Trophoblast cell (in vitro differentiated cells and primary cell): Measurements from ENCODE around the gene CNDP2.

Source experiments
- DNase-seq, 2 donors: peaks; one replicate each; pipeline ENCODE4 v3.0.0-alpha.2; 2016
- H2AFZ ChIP-seq: 2 replicates; pipeline ENCODE4 v1.6.1; 2013; ENCODE audit warnings: low read length, moderate library complexity, mild to moderate bottlenecking; ENCODE audit not compliant: insufficient read depth, poor library complexity
- H2AK5ac ChIP-seq: 2 replicates; pipeline ENCODE4 v1.6.1; 2013; ENCODE audit warnings: mild to moderate bottlenecking, low read length
- H2BK120ac ChIP-seq: 2 replicates; pipeline ENCODE4 v1.6.1; 2013; ENCODE audit warnings: low read length, mild to moderate bottlenecking, moderate library complexity; ENCODE audit not compliant: insufficient read depth, poor library complexity
- H2BK12ac ChIP-seq: 2 replicates; pipeline ENCODE4 v1.6.1; 2013; ENCODE audit warnings: mild to moderate bottlenecking, low read length, moderate library complexity
- H2BK5ac ChIP-seq: 2 replicates; pipeline ENCODE4 v1.6.1; 2013; ENCODE audit warnings: low read length, low read depth, moderate library complexity, mild to moderate bottlenecking; ENCODE audit not compliant: poor library complexity
- H3K14ac ChIP-seq: 2 replicates; pipeline ENCODE4 v1.6.1; 2013; ENCODE audit warnings: mild to moderate bottlenecking, low read length
- H3K18ac ChIP-seq: 2 replicates; pipeline ENCODE4 v1.6.1; 2013; ENCODE audit warnings: mild to moderate bottlenecking, low read length
- H3K23ac ChIP-seq: 2 replicates; pipeline ENCODE4 v1.6.1; 2013; ENCODE audit warnings: low read length
- H3K27ac ChIP-seq: 2 replicates; pipeline ENCODE4 v1.5.1; 2013; ENCODE audit warnings: low read depth, mild to moderate bottlenecking, inconsistent platforms, low read length, moderate library complexity
- H3K27me3 ChIP-seq: 2 replicates; pipeline ENCODE4 v1.6.1; 2013; ENCODE audit warnings: inconsistent platforms, mild to moderate bottlenecking, low read length, moderate library complexity; ENCODE audit not compliant: insufficient read depth
- H3K36me3 ChIP-seq, 2 experiments: 1 replicate in 1 of 2; 2 replicates in 1 of 2; pipeline ENCODE4 v1.6.1; 2013; ENCODE audit warnings: low read length in 2 of 2, mild to moderate bottlenecking in 2 of 2, moderate library complexity in 1 of 2; ENCODE audit not compliant: insufficient read depth in 2 of 2, control insufficient read depth in 1 of 2
- H3K4ac ChIP-seq: 2 replicates; pipeline ENCODE4 v1.6.1; 2013; ENCODE audit warnings: low read depth, mild to moderate bottlenecking, low read length, moderate library complexity
- H3K4me1 ChIP-seq, 2 experiments: 1 replicate in 1 of 2; 2 replicates in 1 of 2; pipeline ENCODE4 v1.6.1; 2013; ENCODE audit warnings: low read length in 2 of 2, mild to moderate bottlenecking in 2 of 2, moderate library complexity in 1 of 2; ENCODE audit not compliant: insufficient read depth in 2 of 2, control insufficient read depth in 1 of 2
- H3K4me2 ChIP-seq: 2 replicates; pipeline ENCODE4 v1.6.1; 2013; ENCODE audit warnings: inconsistent platforms, mild to moderate bottlenecking, low read length, moderate library complexity
- H3K4me3 ChIP-seq: 2 replicates; pipeline ENCODE4 v1.5.1; 2013; ENCODE audit warnings: mild to moderate bottlenecking, low read depth, low read length, inconsistent platforms
- H3K79me1 ChIP-seq: one replicate; pipeline ENCODE4 v1.6.1; 2013; ENCODE audit warnings: low read length
- H3K79me2 ChIP-seq: 2 replicates; pipeline ENCODE4 v1.6.1; 2013; ENCODE audit warnings: low read length, mild to moderate bottlenecking; ENCODE audit not compliant: control insufficient read depth, insufficient read depth, poor library complexity
- H3K9ac ChIP-seq: 2 replicates; pipeline ENCODE4 v1.6.1; 2013; ENCODE audit warnings: mild to moderate bottlenecking, low read length
- H3K9me3 ChIP-seq: 2 replicates; pipeline ENCODE4 v1.6.1; 2013; ENCODE audit warnings: low read depth, mild to moderate bottlenecking, control low read depth, inconsistent platforms, low read length; ENCODE audit not compliant: insufficient read depth
- H4K12ac ChIP-seq: 2 replicates; pipeline ENCODE4 v1.6.1; 2013; ENCODE audit warnings: low read depth, mild to moderate bottlenecking, low read length, moderate library complexity
- H4K8ac ChIP-seq: 2 replicates; pipeline ENCODE4 v1.6.1; 2013; ENCODE audit warnings: low read depth, mild to moderate bottlenecking, low read length, moderate library complexity
- H4K91ac ChIP-seq: one replicate; pipeline ENCODE4 v1.6.1; 2013; ENCODE audit warnings: low read depth, mild to moderate bottlenecking, low read length, moderate library complexity
- WGBS: extraction: QIAGEN DNeasy Blood & Tissue Kit; methylation state at CpG from one replicate; pipeline ENCODE4 v1.1.7; 2013; ENCODE audit warnings: missing lambda C conversion rate; ENCODE audit not compliant: insufficient read length, insufficient coverage; ENCODE audit errors: extremely low coverage; 5-methylcytosine and 5-hydroxymethylcytosine counted together

CNDP2 gene

GRCh38 chr18:74497324-74497676 is 1.1 kb downstream of the CNDP2 start:
- Histone ChIP-seq H2AK5ac (no peak overlapping the region), H3K79me2 (peaks cover 15% of the 10 kb centered on the region), H3K27me3 (no peaks in the 10 kb centered on the region), H3K27ac (no peak overlapping the region), H3K4me2 (peak overlapping the region; percentile 72), H3K4me3 (no peak overlapping the region), H3K14ac (no peak overlapping the region), H2BK5ac (no peak overlapping the region), H3K4ac (peak overlapping the region; percentile 72), H2AFZ (no peak overlapping the region), H3K9ac (no peak overlapping the region), H2BK120ac (no peak overlapping the region), H3K79me1 (peaks cover 12% of the 10 kb centered on the region), H4K91ac (no peak overlapping the region), H3K18ac (no peak overlapping the region), H3K4me1 (peaks cover 18 to 19% of the 10 kb centered on the region in 2 experiments), H4K12ac (no peak overlapping the region), H3K23ac (no peak overlapping the region), H4K8ac (no peak overlapping the region), H2BK12ac (peak overlapping the region; percentile 53), H3K36me3 (peaks cover 0 to 2% of the 10 kb centered on the region in 2 experiments), H3K9me3 (no peaks in the 10 kb centered on the region)
- no CpG with 5 or more reads among the region's 8 CpGs for WGBS
- DNase-seq, result no peak

GRCh38 chr18:74497778-74498177 is 1.6 kb downstream of the CNDP2 start:
- no peak overlapping the region for H3K9ac ChIP-seq
- H3K4me2 ChIP-seq, result no peak overlapping the region
- H3K14ac ChIP-seq, result no peak overlapping the region
- no peak overlapping the region for H2BK120ac ChIP-seq
- H2BK5ac ChIP-seq, result no peak overlapping the region
- H3K4me3 ChIP-seq, result no peak overlapping the region
- H3K4me1 ChIP-seq, result peaks cover 18 to 19% of the 10 kb centered on the region in 2 experiments
- H4K8ac ChIP-seq, result no peak overlapping the region
- no peak overlapping the region for H4K91ac ChIP-seq
- no peak overlapping the region for H4K12ac ChIP-seq
- no peak overlapping the region for H2BK12ac ChIP-seq
- peaks cover 14% of the 10 kb centered on the region for H3K79me1 ChIP-seq
- peak overlapping the region; percentile 72 for H3K4ac ChIP-seq
- peaks cover 2 to 4% of the 10 kb centered on the region in 2 experiments for H3K36me3 ChIP-seq
- no peaks in the 10 kb centered on the region for H3K27me3 ChIP-seq
- peak in 1 of 2 donors; percentile 3 for DNase-seq
- H3K18ac ChIP-seq, result no peak overlapping the region
- H3K23ac ChIP-seq, result no peak overlapping the region
- H2AK5ac ChIP-seq, result no peak overlapping the region
- H3K9me3 ChIP-seq, result no peaks in the 10 kb centered on the region
- H3K79me2 ChIP-seq, result peaks cover 16% of the 10 kb centered on the region
- H3K27ac ChIP-seq, result no peak overlapping the region
- H2AFZ ChIP-seq, result no peak overlapping the region
- no CpG with 5 or more reads among the region's 3 CpGs for WGBS

GRCh38 chr18:74498712-74499627 is 2.8 kb downstream of the CNDP2 start:
- no peaks in the 10 kb centered on the region for H3K27me3 ChIP-seq
- peak in 1 of 2 donors; percentile 33 for DNase-seq
- peaks cover 18 to 19% of the 10 kb centered on the region in 2 experiments for H3K4me1 ChIP-seq

GRCh38 chr18:74499633-74500032 is 3.5 kb downstream of the CNDP2 start:
- H2AK5ac ChIP-seq, result no peak overlapping the region
- no peak overlapping the region for H2BK120ac ChIP-seq

More at GRCh38 chr18:74498712-74499627, 2.8 kb downstream of the CNDP2 start:
- H3K79me2 ChIP-seq, result peaks cover 18% of the 10 kb centered on the region
- no peak overlapping the region for H3K23ac ChIP-seq
- H4K91ac ChIP-seq, result peak overlapping the region; percentile 73
- no peak overlapping the region for H3K4me3 ChIP-seq
- peak overlapping the region; percentile 81 for H3K18ac ChIP-seq
- peak overlapping the region; percentile 26 for H4K12ac ChIP-seq
- peak overlapping the region; percentile 66 for H4K8ac ChIP-seq
- H3K14ac ChIP-seq, result peak overlapping the region; percentile 50
- peak overlapping the region; percentile 32 for H3K4me2 ChIP-seq
- peak overlapping the region; percentile 60 for H2BK5ac ChIP-seq
- H3K36me3 ChIP-seq, result peaks cover 10 to 12% of the 10 kb centered on the region in 2 experiments
- H3K9me3 ChIP-seq, result no peaks in the 10 kb centered on the region
- H2BK120ac ChIP-seq, result no peak overlapping the region
- H2AFZ ChIP-seq, result peak overlapping the region; percentile 39
- peak overlapping the region; percentile 69 for H3K27ac ChIP-seq
- H2BK12ac ChIP-seq, result peak overlapping the region; percentile 94
- peaks cover 14% of the 10 kb centered on the region for H3K79me1 ChIP-seq
- no peak overlapping the region for H3K9ac ChIP-seq
- H2AK5ac ChIP-seq, result no peak overlapping the region
- WGBS, result no CpG with 5 or more reads among the region's 14 CpGs
- peak overlapping the region; percentile 80 for H3K4ac ChIP-seq

More at GRCh38 chr18:74499633-74500032, 3.5 kb downstream of the CNDP2 start:
- peak; percentile 77 to 89 for DNase-seq
- Histone ChIP-seq H2BK5ac (no peak overlapping the region), H4K8ac (peak overlapping the region; percentile 33), H3K9ac (no peak overlapping the region), H3K18ac (no peak overlapping the region), H3K27ac (peak overlapping the region; percentile 69), H3K4ac (no peak overlapping the region), H3K9me3 (no peaks in the 10 kb centered on the region), H3K4me2 (peak overlapping the region; percentile 32), H4K12ac (no peak overlapping the region), H3K79me1 (peaks cover 14% of the 10 kb centered on the region), H2AFZ (no peak overlapping the region), H4K91ac (no peak overlapping the region), H3K79me2 (peaks cover 18% of the 10 kb centered on the region), H2BK12ac (no peak overlapping the region), H3K14ac (no peak overlapping the region), H3K23ac (no peak overlapping the region), H3K4me1 (peaks cover 18 to 19% of the 10 kb centered on the region in 2 experiments), H3K27me3 (no peaks in the 10 kb centered on the region), H3K4me3 (no peak overlapping the region), H3K36me3 (peaks cover 15 to 16% of the 10 kb centered on the region in 2 experiments)
- no CpG with 5 or more reads among the region's 9 CpGs for WGBS
